LNCAP (cell line): Measurements from ENCODE around the gene POU2AF1.

Source experiments
- TF ChIP-seq, protein P1 (sequence below): fragments of 450-650 bp; IDR thresholded peaks from 2 replicates; pipeline ENCODE4 v1.5.1; 2017; ENCODE audit warnings: mild to moderate bottlenecking

POU2AF1 gene

DNA sequence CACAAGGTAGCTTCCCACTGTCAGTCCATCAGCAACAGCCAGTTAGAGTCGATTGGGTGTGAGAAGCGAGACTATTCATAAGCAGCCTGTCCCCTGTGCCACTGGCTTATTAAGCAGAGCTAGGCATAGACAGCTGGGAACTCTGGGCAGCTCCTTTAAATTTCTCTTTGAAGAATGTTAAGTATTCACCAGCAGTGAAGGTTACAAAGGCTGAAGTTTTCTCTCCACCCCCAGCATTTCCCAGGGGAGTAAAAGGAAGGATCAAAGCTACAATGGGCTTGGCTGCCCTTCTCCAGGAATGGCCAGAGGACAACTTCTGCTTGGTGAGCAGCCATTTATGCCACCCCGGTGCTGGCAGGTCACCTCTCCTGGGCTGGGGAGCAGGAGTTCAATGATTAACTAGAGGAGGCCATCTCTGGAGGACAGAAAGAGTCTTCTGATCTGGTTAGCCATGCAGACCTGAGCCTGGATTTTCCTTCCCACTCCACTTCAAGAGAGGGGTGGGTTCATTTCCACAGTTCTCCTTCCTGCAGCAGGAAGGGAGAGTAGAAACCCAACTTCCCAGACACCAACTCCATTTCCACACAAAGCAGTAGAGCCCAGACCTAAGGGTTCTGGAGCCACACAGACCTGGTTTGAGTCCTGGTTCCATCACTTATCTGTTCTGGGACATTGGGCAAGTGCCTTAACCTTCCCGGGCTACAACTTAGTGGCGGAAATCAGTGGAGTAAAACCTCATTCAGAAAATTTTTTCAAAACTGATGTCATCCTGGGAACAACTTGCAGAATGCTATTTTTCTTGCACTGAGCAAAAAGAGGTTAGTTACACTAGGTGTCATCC is 58.1 kb downstream of the POU2AF1 start:
- TF ChIP-seq, protein P1, sequence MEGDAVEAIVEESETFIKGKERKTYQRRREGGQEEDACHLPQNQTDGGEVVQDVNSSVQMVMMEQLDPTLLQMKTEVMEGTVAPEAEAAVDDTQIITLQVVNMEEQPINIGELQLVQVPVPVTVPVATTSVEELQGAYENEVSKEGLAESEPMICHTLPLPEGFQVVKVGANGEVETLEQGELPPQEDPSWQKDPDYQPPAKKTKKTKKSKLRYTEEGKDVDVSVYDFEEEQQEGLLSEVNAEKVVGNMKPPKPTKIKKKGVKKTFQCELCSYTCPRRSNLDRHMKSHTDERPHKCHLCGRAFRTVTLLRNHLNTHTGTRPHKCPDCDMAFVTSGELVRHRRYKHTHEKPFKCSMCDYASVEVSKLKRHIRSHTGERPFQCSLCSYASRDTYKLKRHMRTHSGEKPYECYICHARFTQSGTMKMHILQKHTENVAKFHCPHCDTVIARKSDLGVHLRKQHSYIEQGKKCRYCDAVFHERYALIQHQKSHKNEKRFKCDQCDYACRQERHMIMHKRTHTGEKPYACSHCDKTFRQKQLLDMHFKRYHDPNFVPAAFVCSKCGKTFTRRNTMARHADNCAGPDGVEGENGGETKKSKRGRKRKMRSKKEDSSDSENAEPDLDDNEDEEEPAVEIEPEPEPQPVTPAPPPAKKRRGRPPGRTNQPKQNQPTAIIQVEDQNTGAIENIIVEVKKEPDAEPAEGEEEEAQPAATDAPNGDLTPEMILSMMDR, result no peak

DNA sequence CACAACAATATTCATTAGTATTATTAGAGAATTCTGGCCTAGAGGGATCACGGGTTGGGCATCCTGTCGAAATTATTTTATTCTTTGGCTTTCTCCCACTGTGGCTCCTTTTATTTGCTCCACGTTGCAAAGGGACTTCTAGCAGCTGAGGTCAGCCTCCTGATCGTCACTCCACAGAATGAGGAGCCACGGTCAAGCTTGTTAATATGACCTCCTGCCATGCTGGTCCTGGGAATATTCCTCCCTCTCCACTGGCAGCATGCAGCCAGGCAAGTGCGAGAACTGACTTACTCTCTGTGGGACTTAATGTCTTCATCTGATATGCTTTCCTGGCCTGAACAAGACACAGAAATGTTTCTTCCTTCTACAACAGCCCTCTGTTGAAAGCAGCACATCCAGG is 59.8 kb downstream of the POU2AF1 start:
- TF ChIP-seq, protein P1, result no peak

DNA sequence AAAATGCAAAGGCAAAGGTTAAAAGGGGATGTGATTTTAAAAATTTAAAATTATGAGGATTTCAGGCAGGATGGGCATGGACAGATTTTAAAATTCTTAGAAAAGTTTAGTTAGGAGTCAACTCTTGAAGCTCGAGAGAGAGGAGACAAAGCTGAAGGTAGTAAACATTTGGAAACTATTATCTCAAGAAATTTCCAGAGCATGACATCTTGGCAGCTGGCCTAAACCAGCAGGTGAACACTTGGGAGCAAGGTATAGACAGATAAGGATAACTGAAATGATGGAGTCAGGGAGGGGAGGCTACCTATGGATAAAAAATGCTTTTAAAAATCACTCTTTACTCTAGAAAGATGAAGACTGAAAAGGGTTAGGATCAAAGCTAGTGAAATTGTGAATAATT is 67.0 kb downstream of the POU2AF1 start:
- TF ChIP-seq, protein P1, result no peak

DNA sequence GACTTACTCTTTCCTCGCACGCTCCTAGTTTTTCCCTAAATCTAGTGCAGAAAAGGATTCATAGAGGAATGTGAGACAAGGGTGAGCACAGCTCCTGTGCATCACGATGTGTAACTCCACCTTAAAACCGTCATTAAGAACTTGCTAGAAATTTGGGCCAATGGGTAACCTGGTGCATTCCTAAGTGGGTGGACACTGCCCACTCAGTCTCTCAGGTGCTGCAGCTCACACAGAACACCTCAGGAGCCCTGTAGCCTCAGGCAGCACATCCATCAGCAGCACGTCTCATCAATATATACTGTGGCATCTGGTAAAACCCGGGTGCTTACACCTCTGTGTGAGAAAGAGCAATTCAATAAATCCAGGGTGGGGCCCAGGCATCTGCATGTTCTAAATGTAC is 68.4 kb downstream of the POU2AF1 start:
- TF ChIP-seq, protein P1, result no peak

DNA sequence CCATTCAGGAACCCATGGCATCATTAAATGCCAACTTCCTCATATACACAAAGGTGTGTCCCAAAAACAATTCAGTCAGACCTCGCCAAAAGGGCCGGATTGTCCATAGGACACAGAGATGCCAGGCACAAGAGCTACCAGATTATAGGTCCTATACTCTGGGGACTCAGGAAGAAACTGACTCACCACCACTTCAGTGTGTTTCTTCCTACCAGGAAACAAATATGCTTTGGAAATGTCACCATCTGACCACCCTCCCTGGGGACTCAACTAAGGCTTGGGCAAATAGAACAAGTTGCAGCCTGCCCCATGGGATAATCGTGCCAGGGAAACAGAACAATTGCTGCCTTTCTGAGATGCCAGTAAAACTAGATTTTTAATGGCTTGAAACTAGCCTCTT is 69.0 kb downstream of the POU2AF1 start:
- TF ChIP-seq, protein P1, result no peak

DNA sequence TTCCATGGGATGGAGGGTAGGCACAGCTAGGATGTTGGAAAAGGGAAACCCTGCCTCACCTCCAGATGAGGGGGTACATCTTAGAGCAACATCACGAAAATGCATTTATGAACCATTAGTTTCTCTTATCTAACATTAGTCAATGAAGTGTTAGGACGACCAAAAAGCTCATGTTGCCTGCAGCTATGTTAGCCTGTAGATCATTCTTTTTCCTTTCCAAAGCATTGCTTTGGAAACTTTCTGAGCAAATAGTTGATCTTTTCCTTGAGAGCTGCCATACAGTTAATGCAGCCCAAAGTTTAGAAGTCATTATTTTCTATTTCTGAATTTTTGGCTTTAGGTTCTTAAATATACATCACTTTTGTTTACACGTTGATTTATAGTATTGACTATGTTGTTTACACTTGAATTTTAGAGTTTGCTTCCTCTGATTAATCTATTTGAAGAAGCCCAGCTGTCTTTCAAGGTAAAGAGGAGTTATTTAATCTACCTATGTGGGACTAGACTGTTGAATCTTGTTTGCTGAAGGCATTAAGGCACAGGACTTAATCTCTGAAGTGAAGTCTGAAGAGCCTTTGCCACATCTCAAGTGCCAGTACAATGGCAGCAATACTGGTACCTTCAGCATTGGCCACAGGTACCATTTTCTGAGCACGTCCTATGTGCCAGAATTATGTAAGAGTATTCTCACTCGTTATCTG is 69.7 kb downstream of the POU2AF1 start:
- TF ChIP-seq, protein P1, result no peak

DNA sequence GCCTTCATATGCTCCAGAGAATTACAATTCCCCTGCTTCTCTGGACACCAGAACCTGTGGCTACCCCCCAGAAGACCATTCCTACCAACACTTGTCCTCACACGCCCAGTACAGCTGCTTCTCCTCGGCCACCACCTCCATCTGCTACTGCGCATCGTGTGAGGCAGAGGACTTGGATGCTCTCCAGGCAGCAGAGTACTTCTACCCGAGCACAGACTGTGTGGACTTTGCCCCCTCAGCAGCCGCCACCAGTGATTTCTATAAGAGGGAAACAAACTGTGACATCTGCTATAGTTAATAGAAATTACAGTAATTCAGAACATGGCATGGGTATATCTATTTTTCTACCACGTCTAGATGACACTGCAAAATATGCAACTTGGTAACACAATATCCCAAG is 70.9 kb downstream of the POU2AF1 start:
- TF ChIP-seq, protein P1, result no peak
